H1 (cell line): ENCODE measurements around the gene LZTFL1. TPM values are rescaled to one million over a fixed set of nuclear protein-coding genes. Genes with fewer than 3 reads are reported as not detected.

Source experiments
- CHD2 ChIP-seq: IDR thresholded peaks from 2 replicates; pipeline ENCODE4 v1.6.1; 2012; ENCODE audit warnings: low read length, improper control_type of control experiment
- E2F6 ChIP-seq: IDR thresholded peaks from 2 replicates; pipeline ENCODE4 v1.6.1; 2012; ENCODE audit warnings: inconsistent platforms
- HDAC6 ChIP-seq: IDR thresholded peaks from one replicate; pipeline ENCODE4 v1.7.1; 2012; ENCODE audit warnings: low read depth, mild to moderate bottlenecking, inconsistent platforms, low read length, moderate library complexity
- polyA plus RNA-seq, 7 experiments: library from polyadenylated mRNA; depleted of rRNA in 3 of 7; stranded (reverse) in 5 of 7; unstranded in 2 of 7; fragments of >200 nt in 5 of 7; fragments of 200-250 nt in 2 of 7; gene quantifications; 1 replicate in 5 of 7; 2 replicates in 1 of 7; 4 replicates in 1 of 7; pipeline versions ENCODE4 v1.2.1 to v1.2.3, GENCODE V29; 2011 to 2013; ENCODE audit warnings: missing spikeins in 2 of 7, mixed read lengths in 2 of 7
- total RNA-seq: library from RNA; stranded (reverse); fragmentation: NEBNext Ultra II Directional; extraction: Animal tissue kit (Norgen Biotek cat#: 25700); gene quantifications from 2 replicates; pipeline ENCODE4 v1.2.1, GENCODE V29; 2021

Gene LZTFL1
- total and polyA plus RNA-seq, 2 of the 8 experiments (the other 6 are each of a cell fraction or from before 2014, with no cell fraction given), result 8.7 to 11.5 TPM

- TF ChIP-seq HDAC6, result no peak
- no peak for TF ChIP-seq CHD2
- no peak for TF ChIP-seq E2F6
These were observed 39.4 kb upstream of the LZTFL1 start (continued) for GRCh38 chr3:45881078-45882022.
